ENCODE data around the gene TWSG1. TPM values are rescaled to one million over a fixed set of nuclear protein-coding genes. Genes with fewer than 3 reads are reported as not detected.

TWSG1 gene
- total RNA-seq, 1 donor = 101 TPM

DNA sequence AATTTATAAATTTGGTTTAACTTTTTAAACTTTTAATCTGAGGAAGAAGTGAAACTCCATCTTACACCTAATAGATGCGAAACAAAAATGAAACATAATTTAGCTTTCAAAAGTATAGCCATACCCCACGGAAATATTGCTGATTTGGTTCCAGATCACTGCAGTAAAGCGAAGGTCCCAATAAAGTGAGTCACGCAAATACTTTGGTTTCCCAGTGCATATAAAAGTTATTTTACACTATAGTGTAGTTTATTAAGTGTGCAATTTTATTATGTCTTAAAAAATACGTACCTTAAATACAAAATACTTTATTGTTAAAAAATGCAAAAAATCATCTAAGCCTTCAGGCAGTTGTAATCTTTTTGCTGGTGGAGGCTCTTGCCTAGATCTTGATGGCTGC, 55.1 kb downstream of the TWSG1 start:
- no peaks in the 10 kb centered on the region for H4K20me1 ChIP-seq (ENCODE audit: insufficient read depth, low read length)
- TF ChIP-seq, protein P1, sequence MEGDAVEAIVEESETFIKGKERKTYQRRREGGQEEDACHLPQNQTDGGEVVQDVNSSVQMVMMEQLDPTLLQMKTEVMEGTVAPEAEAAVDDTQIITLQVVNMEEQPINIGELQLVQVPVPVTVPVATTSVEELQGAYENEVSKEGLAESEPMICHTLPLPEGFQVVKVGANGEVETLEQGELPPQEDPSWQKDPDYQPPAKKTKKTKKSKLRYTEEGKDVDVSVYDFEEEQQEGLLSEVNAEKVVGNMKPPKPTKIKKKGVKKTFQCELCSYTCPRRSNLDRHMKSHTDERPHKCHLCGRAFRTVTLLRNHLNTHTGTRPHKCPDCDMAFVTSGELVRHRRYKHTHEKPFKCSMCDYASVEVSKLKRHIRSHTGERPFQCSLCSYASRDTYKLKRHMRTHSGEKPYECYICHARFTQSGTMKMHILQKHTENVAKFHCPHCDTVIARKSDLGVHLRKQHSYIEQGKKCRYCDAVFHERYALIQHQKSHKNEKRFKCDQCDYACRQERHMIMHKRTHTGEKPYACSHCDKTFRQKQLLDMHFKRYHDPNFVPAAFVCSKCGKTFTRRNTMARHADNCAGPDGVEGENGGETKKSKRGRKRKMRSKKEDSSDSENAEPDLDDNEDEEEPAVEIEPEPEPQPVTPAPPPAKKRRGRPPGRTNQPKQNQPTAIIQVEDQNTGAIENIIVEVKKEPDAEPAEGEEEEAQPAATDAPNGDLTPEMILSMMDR (IDR thresholded peaks at IDR 0.05; ENCODE audit: extremely low read depth, low read depth, low read length) = no peak

DNA sequence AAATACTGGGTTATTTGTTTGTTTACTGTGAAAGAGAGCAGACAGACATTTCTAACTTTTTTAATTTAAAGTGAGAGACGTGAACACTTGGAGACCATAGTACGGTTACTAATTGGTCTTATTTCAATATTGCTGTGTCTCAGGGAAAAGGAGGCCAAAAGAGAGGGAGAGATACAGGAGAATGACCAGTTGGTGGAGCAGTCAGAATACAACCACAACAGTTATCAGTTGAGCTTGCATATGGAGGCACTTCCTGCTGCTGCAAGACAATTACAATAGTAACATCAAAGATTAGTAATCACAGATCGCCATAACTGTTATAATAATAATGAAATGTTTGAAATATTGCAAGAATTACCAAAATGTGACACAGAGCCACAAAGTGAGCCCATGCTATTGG, 58.2 kb downstream of the TWSG1 start:
- H3K4me3 ChIP-seq (ENCODE audit: insufficient read depth, low read length) = no peak overlapping the region
- DNase-seq (ENCODE audit: insufficient read length, low spot score, missing footprints) = no peak
- H3K4me1 ChIP-seq (ENCODE audit: insufficient read depth, low read length) = no peaks in the 10 kb centered on the region
- no peaks in the 10 kb centered on the region for H3K27me3 ChIP-seq (ENCODE audit: insufficient read depth, low read length)
- no peak overlapping the region for H3K4me2 ChIP-seq (ENCODE audit: insufficient read depth, low read length)
- peaks cover 12% of the 10 kb centered on the region for H3K36me3 ChIP-seq (ENCODE audit: insufficient read depth, low read length)
- no peaks in the 10 kb centered on the region for H4K20me1 ChIP-seq (ENCODE audit: insufficient read depth, low read length)
- H2AFZ ChIP-seq (ENCODE audit: low read length) = no peak overlapping the region
- H3K9me3 ChIP-seq (ENCODE audit: low read depth, low read length) = peaks cover 5% of the 10 kb centered on the region
- no peak overlapping the region for H3K27ac ChIP-seq (ENCODE audit: low read depth, low read length)
- H3K79me2 ChIP-seq (ENCODE audit: insufficient read depth, low read length) = no peaks in the 10 kb centered on the region
- TF ChIP-seq, protein P1 (IDR thresholded peaks at IDR 0.05; ENCODE audit: extremely low read depth, low read depth, low read length) = no peak

More for the DNA sequence above, 55.1 kb downstream of the TWSG1 start:
- Histone ChIP-seq H3K4me1 (ENCODE audit: insufficient read depth, low read length) (no peaks in the 10 kb centered on the region), H3K9me3 (ENCODE audit: low read depth, low read length) (peaks cover 5% of the 10 kb centered on the region), H2AFZ (ENCODE audit: low read length) (no peak overlapping the region), H3K4me3 (ENCODE audit: insufficient read depth, low read length) (no peak overlapping the region), H3K79me2 (ENCODE audit: insufficient read depth, low read length) (no peaks in the 10 kb centered on the region), H3K4me2 (ENCODE audit: insufficient read depth, low read length) (no peak overlapping the region), H3K36me3 (ENCODE audit: insufficient read depth, low read length) (peaks cover 7% of the 10 kb centered on the region), H3K27me3 (ENCODE audit: insufficient read depth, low read length) (no peaks in the 10 kb centered on the region), H3K27ac (ENCODE audit: low read depth, low read length) (no peak overlapping the region)
- DNase-seq (ENCODE audit: insufficient read length, low spot score, missing footprints) = no peak

DNA sequence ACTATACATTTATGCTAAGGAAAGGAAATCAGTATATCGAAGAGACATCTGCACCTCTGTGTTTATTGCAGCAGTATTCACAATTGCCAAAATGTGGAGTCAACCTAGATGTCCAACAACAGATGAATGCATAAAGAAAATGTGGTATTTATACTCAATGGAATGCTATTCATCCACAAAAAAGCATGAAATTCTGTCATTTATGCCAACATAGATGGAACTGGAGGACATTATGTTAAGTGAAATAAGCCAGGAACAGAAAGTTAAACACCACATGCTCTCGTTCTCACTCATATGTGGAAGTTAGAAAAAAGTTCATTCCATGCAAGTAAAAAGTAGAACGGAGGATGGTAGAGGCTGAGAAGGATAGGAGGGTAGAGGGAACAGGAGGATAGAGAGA, 59.5 kb downstream of the TWSG1 start:
- Histone ChIP-seq H3K4me1 (ENCODE audit: insufficient read depth, low read length) (no peaks in the 10 kb centered on the region), H4K20me1 (ENCODE audit: insufficient read depth, low read length) (no peaks in the 10 kb centered on the region), H3K79me2 (ENCODE audit: insufficient read depth, low read length) (no peaks in the 10 kb centered on the region), H3K27me3 (ENCODE audit: insufficient read depth, low read length) (no peaks in the 10 kb centered on the region), H3K4me2 (ENCODE audit: insufficient read depth, low read length) (no peak overlapping the region), H3K36me3 (ENCODE audit: insufficient read depth, low read length) (peaks cover 12% of the 10 kb centered on the region), H3K9me3 (ENCODE audit: low read depth, low read length) (peaks cover 5% of the 10 kb centered on the region), H3K27ac (ENCODE audit: low read depth, low read length) (no peak overlapping the region), H2AFZ (ENCODE audit: low read length) (no peak overlapping the region), H3K4me3 (ENCODE audit: insufficient read depth, low read length) (no peak overlapping the region)
- TF ChIP-seq, protein P1 (IDR thresholded peaks at IDR 0.05; ENCODE audit: extremely low read depth, low read depth, low read length) = no peak
- no peak for DNase-seq (ENCODE audit: insufficient read length, low spot score, missing footprints)

DNA sequence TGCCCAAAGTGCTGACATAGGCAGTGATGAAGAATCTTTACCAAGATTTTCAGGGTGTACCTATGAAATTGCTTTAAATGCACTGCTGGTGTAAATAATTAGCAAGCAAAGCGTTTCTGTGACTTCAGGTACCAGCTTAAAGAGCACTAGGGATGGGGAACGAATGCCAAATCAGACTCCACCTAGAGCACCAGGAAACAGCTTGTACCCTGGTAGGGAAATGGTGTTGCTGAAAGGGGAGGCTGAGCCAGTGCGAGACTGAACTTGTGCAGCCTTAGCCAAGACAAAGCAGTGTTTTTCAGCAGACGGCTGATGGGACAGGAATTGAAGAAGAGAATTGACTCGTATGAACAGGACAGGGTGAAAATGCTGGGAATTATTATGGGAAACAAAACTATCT, 65.6 kb downstream of the TWSG1 start:
- Histone ChIP-seq H4K20me1 (ENCODE audit: insufficient read depth, low read length) (no peaks in the 10 kb centered on the region), H3K4me2 (ENCODE audit: insufficient read depth, low read length) (no peak overlapping the region), H3K9me3 (ENCODE audit: low read depth, low read length) (no peaks in the 10 kb centered on the region), H3K4me3 (ENCODE audit: insufficient read depth, low read length) (no peak overlapping the region), H3K79me2 (ENCODE audit: insufficient read depth, low read length) (no peaks in the 10 kb centered on the region), H2AFZ (ENCODE audit: low read length) (no peak overlapping the region), H3K4me1 (ENCODE audit: insufficient read depth, low read length) (no peaks in the 10 kb centered on the region), H3K27me3 (ENCODE audit: insufficient read depth, low read length) (no peaks in the 10 kb centered on the region), H3K36me3 (ENCODE audit: insufficient read depth, low read length) (peaks cover 12% of the 10 kb centered on the region), H3K27ac (ENCODE audit: low read depth, low read length) (no peak overlapping the region)
- TF ChIP-seq, protein P1 (IDR thresholded peaks at IDR 0.05; ENCODE audit: extremely low read depth, low read depth, low read length) = no peak
- no peak for DNase-seq (ENCODE audit: insufficient read length, low spot score, missing footprints)
